ENCODE results near the gene SHISAL2A.

SHISAL2A gene

GRCh38 chr1:52632732-52633290 lies at the start of gene SHISAL2A:
Gene SHISAL2A, plus strand, starts transcription at chr1:52633168. Its CDS starts 326 bp downstream, at chr1:52633494.
- DNase-seq, result peak; percentile 85

GRCh38 chr1:52585474-52585873 lies 47.5 kb upstream of the SHISAL2A start:
- DNase-seq, result no peak

- no peak for DNase-seq
Observed at GRCh38 chr1:52588027-52588426, 44.9 kb upstream of the SHISAL2A start.

GRCh38 chr1:52588535-52588934 lies 44.4 kb upstream of the SHISAL2A start:
- DNase-seq, result no peak

- DNase-seq, result no peak
Observed at GRCh38 chr1:52590266-52590665, 42.7 kb upstream of the SHISAL2A start.

GRCh38 chr1:52592637-52593323 lies 40.2 kb upstream of the SHISAL2A start:
- DNase-seq, result no peak

- no peak for DNase-seq
Observed at GRCh38 chr1:52593495-52593894, 39.5 kb upstream of the SHISAL2A start.

GRCh38 chr1:52595061-52595460 lies 37.9 kb upstream of the SHISAL2A start:
- no peak for DNase-seq

- no peak for DNase-seq
Observed at GRCh38 chr1:52597912-52598311, 35.1 kb upstream of the SHISAL2A start.

- DNase-seq, result no peak
Observed at GRCh38 chr1:52598729-52599128, 34.2 kb upstream of the SHISAL2A start.

GRCh38 chr1:52599236-52599635 lies 33.7 kb upstream of the SHISAL2A start:
- no peak for DNase-seq

- DNase-seq, result no peak
Observed at GRCh38 chr1:52600533-52601179, 32.3 kb upstream of the SHISAL2A start.

- peak; percentile 8 for DNase-seq
Observed at GRCh38 chr1:52601519-52601918, 31.4 kb upstream of the SHISAL2A start.

- DNase-seq, result peak; percentile 78
Observed at GRCh38 chr1:52601991-52602855, 30.7 kb upstream of the SHISAL2A start, which contains the start of gene GPX7. Gene GPX7, plus strand, starts transcription at chr1:52602371. Its CDS starts 39 bp downstream, at chr1:52602410.

GRCh38 chr1:52602856-52603600 lies 29.9 kb upstream of the SHISAL2A start:
- DNase-seq, result peak; percentile 36

- DNase-seq, result no peak
Observed at GRCh38 chr1:52603630-52604029, 29.3 kb upstream of the SHISAL2A start.

- DNase-seq, result no peak
Observed at GRCh38 chr1:52604063-52604770, 28.8 kb upstream of the SHISAL2A start.

GRCh38 chr1:52613636-52614373 lies 19.2 kb upstream of the SHISAL2A start:
- DNase-seq, result no peak

- no peak for DNase-seq
Observed at GRCh38 chr1:52614671-52615070, 18.3 kb upstream of the SHISAL2A start.

GRCh38 chr1:52615489-52616042 lies 17.4 kb upstream of the SHISAL2A start:
- no peak for DNase-seq

- DNase-seq, result no peak
Observed at GRCh38 chr1:52621950-52622349, 11.0 kb upstream of the SHISAL2A start.

Measured in CD4-positive, alpha-beta T cell treated with Interleukin-17A for 4 hours (primary cell).